Spleen (tissue), 7 donors: ENCODE data around the gene PDE6D.

ENCODE experiments used
- POLR2A ChIP-seq, 3 donors: fragments of 450-650 bp; IDR thresholded peaks; one replicate each; pipeline ENCODE4 v1.5.1; 2017; ENCODE audit warnings: antibody characterized with exemption in 3 of 3, mild to moderate bottlenecking in 1 of 3
- TF ChIP-seq, protein P1 (sequence below), 11 experiments: fragments of 200-600 bp in 7 of 11; fragments of 450-650 bp in 4 of 11; sonication (generic) in 4 of 11; IDR thresholded peaks in 8 of 11; conservative IDR thresholded peaks in 3 of 11; 1 replicate in 7 of 11; 2 replicates in 4 of 11; pipeline versions ENCODE4 v1.4.0 to v1.8.0; 2016 to 2021; ENCODE audit warnings: antibody characterized with exemption in 11 of 11, inconsistent platforms in 4 of 11, mild to moderate bottlenecking in 1 of 11
- donor health status: DM: no; HTN: no; CAD: no; lungs with moderate emphysema.
- donor health status: DM: no; HTN: no; CAD: no.
- donor health status: DM: no; HTN: no; CAD: no.

GRCh38 chr2:231708773-231709635, 72.1 kb downstream of the PDE6D start:
- TF ChIP-seq, protein P1, sequence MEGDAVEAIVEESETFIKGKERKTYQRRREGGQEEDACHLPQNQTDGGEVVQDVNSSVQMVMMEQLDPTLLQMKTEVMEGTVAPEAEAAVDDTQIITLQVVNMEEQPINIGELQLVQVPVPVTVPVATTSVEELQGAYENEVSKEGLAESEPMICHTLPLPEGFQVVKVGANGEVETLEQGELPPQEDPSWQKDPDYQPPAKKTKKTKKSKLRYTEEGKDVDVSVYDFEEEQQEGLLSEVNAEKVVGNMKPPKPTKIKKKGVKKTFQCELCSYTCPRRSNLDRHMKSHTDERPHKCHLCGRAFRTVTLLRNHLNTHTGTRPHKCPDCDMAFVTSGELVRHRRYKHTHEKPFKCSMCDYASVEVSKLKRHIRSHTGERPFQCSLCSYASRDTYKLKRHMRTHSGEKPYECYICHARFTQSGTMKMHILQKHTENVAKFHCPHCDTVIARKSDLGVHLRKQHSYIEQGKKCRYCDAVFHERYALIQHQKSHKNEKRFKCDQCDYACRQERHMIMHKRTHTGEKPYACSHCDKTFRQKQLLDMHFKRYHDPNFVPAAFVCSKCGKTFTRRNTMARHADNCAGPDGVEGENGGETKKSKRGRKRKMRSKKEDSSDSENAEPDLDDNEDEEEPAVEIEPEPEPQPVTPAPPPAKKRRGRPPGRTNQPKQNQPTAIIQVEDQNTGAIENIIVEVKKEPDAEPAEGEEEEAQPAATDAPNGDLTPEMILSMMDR (IDR thresholded peaks at IDR 0.05 in 8 of 11, conservative IDR thresholded peaks at IDR 0.05 in 3 of 11): peak in 7 of 11 experiments; percentile 7 to 35 (median 28)
- peak in 1 of 3 donors; percentile 4 for TF ChIP-seq POLR2A (IDR thresholded peaks at IDR 0.05)
